ENCODE data around the gene KCNAB2.

Gene KCNAB2

DNA sequence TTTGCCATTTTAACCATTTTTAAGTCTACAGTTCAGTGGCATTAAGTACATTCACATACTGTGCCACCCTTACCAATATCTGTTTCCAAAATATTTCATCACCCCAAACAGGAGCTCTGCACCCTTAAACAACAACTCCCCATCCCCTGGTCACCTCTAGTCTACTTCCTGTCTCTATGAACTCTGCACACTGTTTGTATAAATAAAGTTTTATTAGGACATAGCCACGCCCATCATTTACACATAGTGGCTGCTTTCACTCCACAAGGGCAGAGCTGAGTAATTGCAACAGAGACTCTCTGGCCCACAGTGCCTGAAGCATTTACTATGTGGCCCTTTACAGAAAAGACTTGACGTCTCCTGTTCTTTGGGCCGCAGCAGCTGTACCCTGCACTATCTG, 30.1 kb downstream of the KCNAB2 start:
- TF ChIP-seq FOXP2 (optimal IDR thresholded peaks at IDR 0.05; ENCODE audit: borderline replicate concordance, extremely low read depth, extremely low read length, insufficient read depth): no peak
- TF ChIP-seq POLR2AphosphoS5 (IDR thresholded peaks at IDR 0.05; ENCODE audit: low read depth, low read length): no peak
- TF ChIP-seq, protein P1, sequence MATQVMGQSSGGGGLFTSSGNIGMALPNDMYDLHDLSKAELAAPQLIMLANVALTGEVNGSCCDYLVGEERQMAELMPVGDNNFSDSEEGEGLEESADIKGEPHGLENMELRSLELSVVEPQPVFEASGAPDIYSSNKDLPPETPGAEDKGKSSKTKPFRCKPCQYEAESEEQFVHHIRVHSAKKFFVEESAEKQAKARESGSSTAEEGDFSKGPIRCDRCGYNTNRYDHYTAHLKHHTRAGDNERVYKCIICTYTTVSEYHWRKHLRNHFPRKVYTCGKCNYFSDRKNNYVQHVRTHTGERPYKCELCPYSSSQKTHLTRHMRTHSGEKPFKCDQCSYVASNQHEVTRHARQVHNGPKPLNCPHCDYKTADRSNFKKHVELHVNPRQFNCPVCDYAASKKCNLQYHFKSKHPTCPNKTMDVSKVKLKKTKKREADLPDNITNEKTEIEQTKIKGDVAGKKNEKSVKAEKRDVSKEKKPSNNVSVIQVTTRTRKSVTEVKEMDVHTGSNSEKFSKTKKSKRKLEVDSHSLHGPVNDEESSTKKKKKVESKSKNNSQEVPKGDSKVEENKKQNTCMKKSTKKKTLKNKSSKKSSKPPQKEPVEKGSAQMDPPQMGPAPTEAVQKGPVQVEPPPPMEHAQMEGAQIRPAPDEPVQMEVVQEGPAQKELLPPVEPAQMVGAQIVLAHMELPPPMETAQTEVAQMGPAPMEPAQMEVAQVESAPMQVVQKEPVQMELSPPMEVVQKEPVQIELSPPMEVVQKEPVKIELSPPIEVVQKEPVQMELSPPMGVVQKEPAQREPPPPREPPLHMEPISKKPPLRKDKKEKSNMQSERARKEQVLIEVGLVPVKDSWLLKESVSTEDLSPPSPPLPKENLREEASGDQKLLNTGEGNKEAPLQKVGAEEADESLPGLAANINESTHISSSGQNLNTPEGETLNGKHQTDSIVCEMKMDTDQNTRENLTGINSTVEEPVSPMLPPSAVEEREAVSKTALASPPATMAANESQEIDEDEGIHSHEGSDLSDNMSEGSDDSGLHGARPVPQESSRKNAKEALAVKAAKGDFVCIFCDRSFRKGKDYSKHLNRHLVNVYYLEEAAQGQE (IDR thresholded peaks at IDR 0.05; ENCODE audit: insufficient read depth in 1 of 2, low read depth in 2 of 2, low read length in 2 of 2): no peak
- no peak for TF ChIP-seq TAF1 (IDR thresholded peaks at IDR 0.05; ENCODE audit: borderline replicate concordance, insufficient read depth, low read length)
- no peak for TF ChIP-seq SIN3A (IDR thresholded peaks at IDR 0.05; ENCODE audit: borderline replicate concordance, insufficient read depth, low read length)

DNA sequence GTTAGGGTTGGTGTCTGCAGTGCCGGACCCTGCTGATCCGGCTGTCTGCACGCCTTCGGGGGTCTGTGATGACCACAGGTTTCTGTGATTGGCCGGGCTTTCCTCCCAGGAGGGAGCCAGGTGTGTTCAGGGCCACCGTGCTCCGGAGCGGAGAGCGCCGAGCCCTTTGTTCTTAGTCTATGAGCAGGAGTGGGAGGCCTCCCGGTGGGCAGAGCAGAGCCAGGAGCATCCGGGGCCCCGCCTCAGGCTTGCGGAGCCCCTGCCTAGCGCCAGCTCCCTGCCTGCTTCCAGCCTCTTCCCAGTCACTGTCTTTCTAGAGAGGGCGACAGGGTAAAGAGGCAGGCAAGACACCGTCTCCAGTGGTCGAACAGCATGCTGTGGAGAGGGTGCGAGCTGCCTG, 31.8 kb downstream of the KCNAB2 start:
- TF ChIP-seq FOXP2 (optimal IDR thresholded peaks at IDR 0.05; ENCODE audit: borderline replicate concordance, extremely low read depth, extremely low read length, insufficient read depth) (no peak), SIN3A (IDR thresholded peaks at IDR 0.05; ENCODE audit: borderline replicate concordance, insufficient read depth, low read length) (no peak), POLR2AphosphoS5 (IDR thresholded peaks at IDR 0.05; ENCODE audit: low read depth, low read length) (no peak), TAF1 (IDR thresholded peaks at IDR 0.05; ENCODE audit: borderline replicate concordance, insufficient read depth, low read length) (no peak)
- TF ChIP-seq, protein P1 (IDR thresholded peaks at IDR 0.05; ENCODE audit: insufficient read depth in 1 of 2, low read depth in 2 of 2, low read length in 2 of 2): no peak

- TF ChIP-seq FOXP2 (optimal IDR thresholded peaks at IDR 0.05; ENCODE audit: borderline replicate concordance, extremely low read depth, extremely low read length, insufficient read depth) (no peak), POLR2AphosphoS5 (IDR thresholded peaks at IDR 0.05; ENCODE audit: low read depth, low read length) (no peak), TAF1 (IDR thresholded peaks at IDR 0.05; ENCODE audit: borderline replicate concordance, insufficient read depth, low read length) (no peak), SIN3A (IDR thresholded peaks at IDR 0.05; ENCODE audit: borderline replicate concordance, insufficient read depth, low read length) (no peak)
- TF ChIP-seq, protein P1 (IDR thresholded peaks at IDR 0.05; ENCODE audit: insufficient read depth in 1 of 2, low read depth in 2 of 2, low read length in 2 of 2): no peak
These were observed 32.2 kb downstream of the KCNAB2 start for GRCh38 chr1:6077919-6078318.

DNA sequence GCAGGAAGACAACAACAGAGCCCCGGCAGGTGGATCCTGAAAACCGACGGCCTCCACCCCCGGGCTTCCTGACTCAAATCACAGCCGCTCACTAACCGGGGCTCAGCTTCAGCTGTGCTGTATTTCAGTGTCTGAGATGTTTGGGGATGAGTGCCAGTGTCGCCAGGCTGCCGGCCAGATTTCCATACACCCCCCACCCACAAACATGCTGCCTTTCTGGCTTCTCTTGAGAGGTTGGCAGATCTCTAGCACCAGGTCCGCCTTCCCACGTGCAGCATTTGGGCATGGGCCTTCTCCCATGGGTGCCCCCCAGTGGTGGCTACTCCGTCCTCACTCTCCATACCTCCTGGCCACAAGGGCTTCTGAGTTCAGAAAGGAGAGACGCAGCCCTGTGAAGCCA, 34.8 kb downstream of the KCNAB2 start:
- TF ChIP-seq POLR2AphosphoS5 (IDR thresholded peaks at IDR 0.05; ENCODE audit: low read depth, low read length): no peak
- no peak for TF ChIP-seq SIN3A (IDR thresholded peaks at IDR 0.05; ENCODE audit: borderline replicate concordance, insufficient read depth, low read length)
- TF ChIP-seq, protein P1 (IDR thresholded peaks at IDR 0.05; ENCODE audit: insufficient read depth in 1 of 2, low read depth in 2 of 2, low read length in 2 of 2): no peak
- no peak for TF ChIP-seq FOXP2 (optimal IDR thresholded peaks at IDR 0.05; ENCODE audit: borderline replicate concordance, extremely low read depth, extremely low read length, insufficient read depth)
- TF ChIP-seq TAF1 (IDR thresholded peaks at IDR 0.05; ENCODE audit: borderline replicate concordance, insufficient read depth, low read length): no peak

DNA sequence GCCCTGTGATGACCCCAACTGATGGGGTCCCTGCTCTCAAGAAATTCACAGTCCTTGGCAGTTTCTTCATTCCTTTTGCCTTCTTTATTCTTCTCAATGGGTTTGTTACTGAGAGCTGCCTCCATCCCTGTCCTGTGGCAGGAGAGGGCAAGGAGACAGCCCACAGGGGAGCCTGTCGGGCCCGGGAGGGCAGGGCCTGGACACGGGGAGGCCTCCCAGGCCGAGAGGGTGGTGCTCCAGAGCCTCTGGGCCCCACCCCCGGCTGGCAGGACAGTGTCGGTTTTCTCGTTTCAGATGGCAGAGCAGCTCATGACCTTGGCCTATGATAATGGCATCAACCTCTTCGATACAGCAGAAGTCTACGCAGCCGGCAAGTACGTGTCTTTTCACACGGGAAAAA, 36.2 kb downstream of the KCNAB2 start:
- TF ChIP-seq TAF1 (IDR thresholded peaks at IDR 0.05; ENCODE audit: borderline replicate concordance, insufficient read depth, low read length) (no peak), FOXP2 (optimal IDR thresholded peaks at IDR 0.05; ENCODE audit: borderline replicate concordance, extremely low read depth, extremely low read length, insufficient read depth) (no peak), SIN3A (IDR thresholded peaks at IDR 0.05; ENCODE audit: borderline replicate concordance, insufficient read depth, low read length) (no peak), POLR2AphosphoS5 (IDR thresholded peaks at IDR 0.05; ENCODE audit: low read depth, low read length) (no peak)
- TF ChIP-seq, protein P1 (IDR thresholded peaks at IDR 0.05; ENCODE audit: insufficient read depth in 1 of 2, low read depth in 2 of 2, low read length in 2 of 2): no peak

All from PFSK-1 (cell line).